ENCODE results near the gene LDLRAD3.

Gene LDLRAD3

DNA sequence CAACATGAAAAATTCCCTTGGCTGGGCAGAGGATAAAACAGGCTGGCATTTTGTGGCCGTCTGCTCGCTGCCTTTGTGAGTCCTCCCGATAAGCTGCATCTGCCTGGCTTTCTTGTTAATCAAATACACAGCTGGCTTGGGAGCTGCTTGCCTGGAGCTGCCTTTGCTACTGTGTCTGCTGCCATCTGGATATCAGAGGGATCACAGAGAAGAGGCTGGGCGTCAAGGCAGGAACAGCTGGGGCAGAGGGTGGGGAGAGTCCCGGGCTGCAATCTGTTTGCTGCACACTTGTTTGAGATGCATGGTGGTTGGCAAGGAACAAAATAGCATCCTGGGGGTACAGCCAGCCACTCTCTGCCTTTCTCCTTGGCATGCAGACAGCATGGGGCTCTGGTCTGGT lies 309.4 kb downstream of the LDLRAD3 start:
- TF ChIP-seq TSHZ2 (CRISPR knock-in tag; IDR thresholded peaks at IDR 0.05): peak; percentile 82; the same call in 1 of the 2 replicates
- no peak for TF ChIP-seq CSRNP3 (CRISPR knock-in tag; IDR thresholded peaks at IDR 0.05)
- TF ChIP-seq BACH2 (CRISPR knock-in tag; IDR thresholded peaks at IDR 0.05; ENCODE audit: borderline replicate concordance): no peak
- TF ChIP-seq ZNF8 (CRISPR knock-in tag; IDR thresholded peaks at IDR 0.05): no peak
- TF ChIP-seq TCF4 (CRISPR knock-in tag; IDR thresholded peaks at IDR 0.05; ENCODE audit: borderline replicate concordance): peak; percentile 96
- no peak for TF ChIP-seq ZNF70 (CRISPR knock-in tag; IDR thresholded peaks at IDR 0.05)
- TF ChIP-seq, protein P1, sequence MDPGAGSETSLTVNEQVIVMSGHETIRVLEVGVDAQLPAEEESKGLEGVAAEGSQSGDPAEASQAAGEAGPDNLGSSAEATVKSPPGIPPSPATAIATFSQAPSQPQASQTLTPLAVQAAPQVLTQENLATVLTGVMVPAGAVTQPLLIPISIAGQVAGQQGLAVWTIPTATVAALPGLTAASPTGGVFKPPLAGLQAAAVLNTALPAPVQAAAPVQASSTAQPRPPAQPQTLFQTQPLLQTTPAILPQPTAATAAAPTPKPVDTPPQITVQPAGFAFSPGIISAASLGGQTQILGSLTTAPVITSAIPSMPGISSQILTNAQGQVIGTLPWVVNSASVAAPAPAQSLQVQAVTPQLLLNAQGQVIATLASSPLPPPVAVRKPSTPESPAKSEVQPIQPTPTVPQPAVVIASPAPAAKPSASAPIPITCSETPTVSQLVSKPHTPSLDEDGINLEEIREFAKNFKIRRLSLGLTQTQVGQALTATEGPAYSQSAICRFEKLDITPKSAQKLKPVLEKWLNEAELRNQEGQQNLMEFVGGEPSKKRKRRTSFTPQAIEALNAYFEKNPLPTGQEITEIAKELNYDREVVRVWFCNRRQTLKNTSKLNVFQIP (CRISPR knock-in tag; IDR thresholded peaks at IDR 0.05; ENCODE audit: borderline replicate concordance, low read depth): no peak
- TF ChIP-seq ZC3H10 (CRISPR knock-in tag; IDR thresholded peaks at IDR 0.05): no peak
- no peak for TF ChIP-seq OSR1 (CRISPR knock-in tag; IDR thresholded peaks at IDR 0.05)
- ATAC-seq: peak; percentile 70; the same call in 2 of the 3 replicates

- no peak for TF ChIP-seq ZNF70 (CRISPR knock-in tag; IDR thresholded peaks at IDR 0.05)
- no peak for TF ChIP-seq TSHZ2 (CRISPR knock-in tag; IDR thresholded peaks at IDR 0.05)
- no peak for TF ChIP-seq OSR1 (CRISPR knock-in tag; IDR thresholded peaks at IDR 0.05)
- no peak for TF ChIP-seq ARNTL (CRISPR knock-in tag; IDR thresholded peaks at IDR 0.05; ENCODE audit: borderline replicate concordance, low read depth)
- TF ChIP-seq SNAI2 (CRISPR knock-in tag; IDR thresholded peaks at IDR 0.05): no peak
- ATAC-seq: no peak
Measured at GRCh38 chr11:36254713-36255112, 310.9 kb downstream of the LDLRAD3 start.

GRCh38 chr11:36257351-36257750 lies 313.5 kb downstream of the LDLRAD3 start:
- ATAC-seq: no peak
- no peak for TF ChIP-seq CSRNP3 (CRISPR knock-in tag; IDR thresholded peaks at IDR 0.05)
- TF ChIP-seq ZFP30 (CRISPR knock-in tag; IDR thresholded peaks at IDR 0.05): no peak
- TF ChIP-seq TOX (CRISPR knock-in tag; IDR thresholded peaks at IDR 0.05; ENCODE audit: borderline replicate concordance): no peak
- no peak for TF ChIP-seq ZFP3 (CRISPR knock-in tag; IDR thresholded peaks at IDR 0.05)
- TF ChIP-seq ZC3H10 (CRISPR knock-in tag; IDR thresholded peaks at IDR 0.05): no peak
- TF ChIP-seq ARNTL (CRISPR knock-in tag; IDR thresholded peaks at IDR 0.05; ENCODE audit: borderline replicate concordance, low read depth): no peak

GRCh38 chr11:36258730-36259360 lies 315.0 kb downstream of the LDLRAD3 start:
- TF ChIP-seq ZC3H10 (CRISPR knock-in tag; IDR thresholded peaks at IDR 0.05) (no peak), PPARA (CRISPR knock-in tag; IDR thresholded peaks at IDR 0.05; ENCODE audit: borderline replicate concordance) (no peak), ESRRG (CRISPR knock-in tag; IDR thresholded peaks at IDR 0.05) (no peak), ZNF8 (CRISPR knock-in tag; IDR thresholded peaks at IDR 0.05) (no peak)
- TF ChIP-seq, protein P2, sequence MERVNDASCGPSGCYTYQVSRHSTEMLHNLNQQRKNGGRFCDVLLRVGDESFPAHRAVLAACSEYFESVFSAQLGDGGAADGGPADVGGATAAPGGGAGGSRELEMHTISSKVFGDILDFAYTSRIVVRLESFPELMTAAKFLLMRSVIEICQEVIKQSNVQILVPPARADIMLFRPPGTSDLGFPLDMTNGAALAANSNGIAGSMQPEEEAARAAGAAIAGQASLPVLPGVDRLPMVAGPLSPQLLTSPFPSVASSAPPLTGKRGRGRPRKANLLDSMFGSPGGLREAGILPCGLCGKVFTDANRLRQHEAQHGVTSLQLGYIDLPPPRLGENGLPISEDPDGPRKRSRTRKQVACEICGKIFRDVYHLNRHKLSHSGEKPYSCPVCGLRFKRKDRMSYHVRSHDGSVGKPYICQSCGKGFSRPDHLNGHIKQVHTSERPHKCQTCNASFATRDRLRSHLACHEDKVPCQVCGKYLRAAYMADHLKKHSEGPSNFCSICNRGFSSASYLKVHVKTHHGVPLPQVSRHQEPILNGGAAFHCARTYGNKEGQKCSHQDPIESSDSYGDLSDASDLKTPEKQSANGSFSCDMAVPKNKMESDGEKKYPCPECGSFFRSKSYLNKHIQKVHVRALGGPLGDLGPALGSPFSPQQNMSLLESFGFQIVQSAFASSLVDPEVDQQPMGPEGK (CRISPR knock-in tag; IDR thresholded peaks at IDR 0.05; ENCODE audit: borderline replicate concordance): no peak
- ATAC-seq: peak; percentile 96

Data from SK-N-SH treated with all-trans-retinoic acid at 6 μM for 48 hours (cell line).